HUES6 (cell line): ENCODE data around the gene BDH1.

Experiments
- H3K27ac ChIP-seq: 2 replicates; pipeline ENCODE4 v1.7.0; 2013; ENCODE audit warnings: low read depth, mild to moderate bottlenecking, low read length, inconsistent platforms
- H3K27me3 ChIP-seq: 2 replicates; pipeline ENCODE4 v1.6.1; 2013; ENCODE audit warnings: low read length; ENCODE audit not compliant: control insufficient read depth, insufficient read depth
- H3K36me3 ChIP-seq: 2 replicates; pipeline ENCODE4 v1.6.1; 2013; ENCODE audit warnings: low read length; ENCODE audit not compliant: control insufficient read depth, insufficient read depth
- H3K4me1 ChIP-seq: 2 replicates; pipeline ENCODE4 v1.6.1; 2013; ENCODE audit warnings: low read length; ENCODE audit not compliant: control insufficient read depth, insufficient read depth
- H3K4me3 ChIP-seq: 2 replicates; pipeline ENCODE4 v1.5.1; 2013; ENCODE audit warnings: low read depth, low read length
- H3K9ac ChIP-seq: one replicate; pipeline ENCODE4 v1.6.1; 2013; ENCODE audit warnings: mild to moderate bottlenecking, low read length
- H3K9me3 ChIP-seq: 2 replicates; pipeline ENCODE4 v1.6.1; 2013; ENCODE audit warnings: low read depth, low read length; ENCODE audit not compliant: control insufficient read depth, insufficient read depth

BDH1 gene

DNA sequence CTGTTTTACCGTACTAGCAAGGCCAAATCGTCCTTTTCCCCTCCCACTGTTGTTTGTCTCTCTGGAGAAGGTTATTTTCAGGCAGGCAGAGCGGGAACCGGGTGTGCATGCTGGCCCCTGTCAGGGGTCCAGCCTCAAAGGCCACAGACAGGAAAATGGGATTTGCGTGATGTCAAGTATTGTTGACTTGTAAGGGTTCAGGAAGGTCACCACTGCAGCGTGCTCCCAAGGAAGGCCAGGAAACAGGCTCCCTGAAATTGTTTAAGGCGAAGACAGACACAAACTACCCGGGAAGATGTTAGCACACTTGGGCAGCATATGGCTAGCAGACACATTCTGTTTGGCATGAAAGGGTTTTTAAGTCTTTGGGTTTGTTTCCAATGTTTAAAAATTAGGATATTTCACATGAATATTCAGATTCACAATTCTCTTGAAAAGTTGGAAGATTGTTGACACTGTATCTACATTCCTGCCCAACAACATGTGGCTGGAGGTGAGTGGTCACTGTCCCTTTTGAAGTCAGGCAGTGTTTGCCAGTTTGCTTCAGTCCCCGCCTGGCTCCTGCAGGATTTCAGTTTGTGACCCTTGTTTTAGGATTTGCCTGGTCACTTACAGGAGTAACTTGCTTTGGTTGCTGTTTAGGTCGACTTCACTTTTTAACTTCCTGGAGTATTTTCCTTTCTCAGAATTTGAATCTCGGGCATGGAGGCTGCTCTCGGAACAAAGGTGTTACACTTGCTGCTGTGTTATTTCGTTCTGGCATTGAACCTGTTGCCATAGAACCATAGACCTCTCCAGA is 90.4 kb downstream of the BDH1 start:
- H3K9ac ChIP-seq = no peak overlapping the region
- peaks cover 40% of the 10 kb centered on the region for H3K4me1 ChIP-seq

DNA sequence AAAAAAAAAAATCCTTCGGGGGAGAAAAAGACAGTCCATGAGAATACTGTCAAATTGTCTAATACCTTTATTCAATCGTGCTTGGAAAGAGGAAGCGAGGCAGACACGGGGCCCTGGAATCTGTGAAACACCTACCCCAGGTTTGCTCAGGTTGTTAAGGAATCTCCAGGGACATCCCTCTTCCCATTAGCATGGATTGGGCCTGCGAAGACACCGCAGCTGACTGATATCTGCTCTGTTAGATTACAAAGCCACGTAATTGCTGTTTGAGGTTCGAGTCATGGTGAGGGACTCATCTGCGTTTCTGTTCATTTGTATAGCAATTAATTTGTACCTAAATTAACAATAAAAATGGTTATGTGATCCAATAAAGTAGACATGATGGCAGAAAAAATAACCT is 91.0 kb downstream of the BDH1 start:
- Histone ChIP-seq H3K36me3 (no peaks in the 10 kb centered on the region), H3K27me3 (no peaks in the 10 kb centered on the region), H3K9ac (no peak overlapping the region), H3K4me1 (peaks cover 40% of the 10 kb centered on the region), H3K4me3 (no peak overlapping the region), H3K27ac (no peak overlapping the region), H3K9me3 (no peaks in the 10 kb centered on the region)

More for the DNA sequence above, 90.4 kb downstream of the BDH1 start:
- no peak overlapping the region for H3K4me3 ChIP-seq
- no peaks in the 10 kb centered on the region for H3K36me3 ChIP-seq
- H3K27me3 ChIP-seq = no peaks in the 10 kb centered on the region
- no peaks in the 10 kb centered on the region for H3K9me3 ChIP-seq
- no peak overlapping the region for H3K27ac ChIP-seq

DNA sequence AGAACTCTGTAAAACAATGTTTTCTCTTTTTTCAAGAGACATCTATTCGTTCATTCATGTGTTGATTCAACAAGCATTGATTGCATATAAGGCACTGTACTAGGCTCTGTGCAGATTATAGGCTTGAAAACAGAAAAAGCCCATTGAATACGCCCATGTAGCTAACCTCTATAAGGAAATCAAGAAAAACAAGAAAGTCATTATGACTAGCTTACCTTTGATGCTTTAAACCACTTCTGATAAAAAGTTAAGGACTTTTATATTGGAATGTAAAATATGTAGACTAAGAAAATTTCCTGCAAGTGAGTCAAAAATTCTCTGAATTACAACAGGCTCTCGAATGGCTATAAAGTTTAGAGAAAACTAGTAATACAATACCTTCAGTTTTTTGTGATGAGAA is 92.5 kb downstream of the BDH1 start:
- Histone ChIP-seq H3K27me3 (no peaks in the 10 kb centered on the region), H3K27ac (no peak overlapping the region), H3K4me1 (peaks cover 29% of the 10 kb centered on the region)

DNA sequence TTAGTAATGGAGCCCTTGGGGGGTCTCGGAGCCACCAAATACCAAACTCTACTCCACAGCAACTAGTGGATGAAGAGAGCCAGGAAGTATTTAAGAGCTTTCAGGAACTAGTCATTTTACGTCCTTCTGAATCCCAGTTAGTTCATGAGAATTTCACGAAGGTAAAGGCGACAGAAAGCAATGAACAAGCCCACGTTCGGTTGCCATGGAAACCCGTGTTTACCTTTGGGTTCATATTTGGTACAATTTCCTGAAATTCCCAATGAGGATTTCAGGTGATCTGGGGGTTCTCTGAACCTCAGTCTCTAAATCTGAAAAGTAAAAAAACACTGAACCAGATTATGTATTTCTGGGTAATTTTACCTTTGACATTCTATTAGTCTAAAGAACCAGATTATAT is 93.0 kb downstream of the BDH1 start:
- no peak overlapping the region for H3K27ac ChIP-seq
- H3K4me1 ChIP-seq = peaks cover 25% of the 10 kb centered on the region
- peaks cover 2% of the 10 kb centered on the region; the same call in 1 of the 2 replicates for H3K9me3 ChIP-seq
- no peak overlapping the region for H3K9ac ChIP-seq
- no peaks in the 10 kb centered on the region for H3K36me3 ChIP-seq
- H3K4me3 ChIP-seq = no peak overlapping the region
- no peaks in the 10 kb centered on the region for H3K27me3 ChIP-seq

More for the DNA sequence above, 92.5 kb downstream of the BDH1 start:
- Histone ChIP-seq H3K9ac (no peak overlapping the region), H3K36me3 (no peaks in the 10 kb centered on the region), H3K9me3 (peaks cover 2% of the 10 kb centered on the region; the same call in 1 of the 2 replicates), H3K4me3 (no peak overlapping the region)

DNA sequence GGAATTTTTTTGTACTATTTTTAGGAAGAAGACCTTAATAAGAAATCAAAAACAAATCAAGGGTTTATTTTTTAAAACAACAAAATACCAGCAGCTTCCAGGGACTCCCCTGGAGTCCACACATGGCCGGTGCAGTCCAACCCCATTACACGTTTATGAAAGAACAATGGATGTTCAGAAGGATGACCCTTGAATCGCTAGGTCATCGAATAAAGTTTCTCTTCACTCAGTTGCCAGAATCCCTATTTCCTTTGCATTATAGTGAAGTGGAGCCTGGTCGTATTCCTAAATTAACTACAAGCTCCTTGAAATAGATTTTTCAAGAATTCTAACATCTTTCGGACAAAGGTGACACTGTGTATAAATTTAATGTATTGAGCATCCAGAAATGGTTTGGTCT is 95.1 kb downstream of the BDH1 start:
- peaks cover 2% of the 10 kb centered on the region; the same call in 1 of the 2 replicates for H3K9me3 ChIP-seq
- H3K27ac ChIP-seq = no peak overlapping the region
- H3K27me3 ChIP-seq = peaks cover 4% of the 10 kb centered on the region
- H3K9ac ChIP-seq = no peak overlapping the region
- H3K4me1 ChIP-seq = peaks cover 19% of the 10 kb centered on the region
- H3K36me3 ChIP-seq = no peaks in the 10 kb centered on the region
- H3K4me3 ChIP-seq = no peak overlapping the region

DNA sequence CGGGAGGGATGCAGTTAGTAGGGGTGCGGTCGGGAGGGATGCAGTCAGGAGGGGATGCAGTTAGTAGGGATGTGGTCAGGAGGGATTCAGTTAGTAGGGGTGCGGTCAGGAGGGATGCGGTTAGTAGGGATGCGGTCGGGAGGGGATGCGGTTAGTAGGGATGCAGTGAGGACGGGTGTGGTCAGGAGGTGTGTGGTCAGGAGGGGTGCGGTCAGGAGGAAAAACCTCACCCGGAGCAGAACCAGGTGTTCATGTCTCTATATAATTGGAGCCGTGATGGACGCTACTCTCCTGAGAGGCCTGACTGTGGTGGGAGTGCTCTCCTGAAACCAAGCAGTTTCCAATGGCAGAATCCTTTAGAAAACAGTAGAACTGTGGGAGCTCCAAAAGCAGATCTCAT is 95.8 kb downstream of the BDH1 start:
- Histone ChIP-seq H3K4me1 (peaks cover 14% of the 10 kb centered on the region), H3K9ac (no peak overlapping the region), H3K9me3 (peaks cover 2% of the 10 kb centered on the region; the same call in 1 of the 2 replicates), H3K36me3 (no peaks in the 10 kb centered on the region), H3K27me3 (peaks cover 10% of the 10 kb centered on the region), H3K27ac (no peak overlapping the region), H3K4me3 (no peak overlapping the region)
